HepG2 (cell line): ENCODE results near the gene CCDC106. TPM values are rescaled to one million over a fixed set of nuclear protein-coding genes. Genes with fewer than 3 reads are reported as not detected.

Source experiments
- CBX1 ChIP-seq: IDR thresholded peaks from one replicate; pipeline ENCODE4 v1.6.1; 2016; ENCODE audit warnings: antibody characterized with exemption, low read depth
- FOXC1 ChIP-seq: sonication (generic); formaldehyde crosslinking; IDR thresholded peaks from 2 replicates; pipeline ENCODE4 v1.8.0; 2022; ENCODE audit warnings: mild to moderate bottlenecking, missing genetic modification reagents, borderline replicate concordance
- NKX3-1 ChIP-seq: sonication (generic); formaldehyde crosslinking; IDR thresholded peaks from 2 replicates; pipeline ENCODE4 v1.5.0; 2020; ENCODE audit warnings: missing genetic modification reagents
- NR2C2 ChIP-seq: sonication (generic); formaldehyde crosslinking; IDR thresholded peaks from 2 replicates; pipeline ENCODE4 v1.4.0; 2020; ENCODE audit warnings: missing genetic modification reagents, mild to moderate bottlenecking, moderate library complexity, borderline replicate concordance
- SRF ChIP-seq: IDR thresholded peaks from 2 replicates; pipeline ENCODE4 v1.6.1; 2011; ENCODE audit warnings: mild to moderate bottlenecking, low read depth, low read length, moderate library complexity
- TBX2 ChIP-seq: sonication (generic); formaldehyde crosslinking; IDR thresholded peaks from 2 replicates; pipeline ENCODE4 v1.5.0; 2020; ENCODE audit warnings: missing genetic modification reagents, mild to moderate bottlenecking, borderline replicate concordance
- TMF1 ChIP-seq: sonication (generic); formaldehyde crosslinking; IDR thresholded peaks from 2 replicates; pipeline ENCODE4 v1.8.1; 2022; ENCODE audit warnings: low read depth, missing genetic modification reagents
- TRIM24 ChIP-seq: sonication (generic); formaldehyde crosslinking; IDR thresholded peaks from 2 replicates; pipeline ENCODE4 v1.8.0; 2022; ENCODE audit warnings: mild to moderate bottlenecking, missing genetic modification reagents
- ZFP1 ChIP-seq: IDR thresholded peaks from 2 replicates; pipeline ENCODE4 v1.6.1; 2016
- ZHX2 ChIP-seq, 2 experiments: sonication (generic) in 1 of 2; formaldehyde crosslinking in 1 of 2; IDR thresholded peaks; 2 replicates each; pipeline versions ENCODE4 v1.6.1 to v1.9.0; 2014 to 2022; ENCODE audit warnings: antibody characterized with exemption in 1 of 2, borderline replicate concordance in 1 of 2, inconsistent platforms in 1 of 2, low read depth in 1 of 2, missing genetic modification reagents in 1 of 2
- ZNF138 ChIP-seq: sonication (generic); formaldehyde crosslinking; IDR thresholded peaks from 2 replicates; pipeline ENCODE4 v1.5.0; 2020; ENCODE audit warnings: mild to moderate bottlenecking, low read depth, missing genetic modification reagents
- ZNF260 ChIP-seq: sonication (generic); formaldehyde crosslinking; IDR thresholded peaks from 2 replicates; pipeline ENCODE4 v1.4.0; 2020; ENCODE audit warnings: missing genetic modification reagents, low read depth, mild to moderate bottlenecking, borderline replicate concordance
- polyA plus RNA-seq, 8 experiments: library from polyadenylated mRNA; depleted of rRNA in 3 of 8; stranded (reverse) in 7 of 8; unstranded in 1 of 8; fragments of >200 nt; fragmentation: Illumina TruSeq in 4 of 8; extraction: Trizol in 4 of 8; gene quantifications; 2 replicates each; pipeline versions ENCODE4 v1.2.1 to v1.2.3, GENCODE V29; 2011 to 2016; ENCODE audit warnings: low read depth in 4 of 8, missing spikeins in 1 of 8, mixed read lengths in 1 of 8; ENCODE audit not compliant: insufficient read depth in 1 of 8
- total RNA-seq, 5 experiments: library from RNA; depleted of rRNA; stranded (reverse); fragments of >200 nt; fragmentation: Illumina TruSeq; extraction: Trizol; gene quantifications; 2 replicates each; pipeline ENCODE4 v1.2.3, GENCODE V29; 2016; ENCODE audit warnings: low read depth in 1 of 5
- TF ChIP-seq, protein P1 (sequence below): sonication (generic); formaldehyde crosslinking; IDR thresholded peaks from 2 replicates; pipeline ENCODE4 v1.5.1; 2020; ENCODE audit warnings: mild to moderate bottlenecking, missing genetic modification reagents, borderline replicate concordance
- TF ChIP-seq, protein P2 (sequence below), 2 experiments: sonication (generic) in 1 of 2; formaldehyde crosslinking in 1 of 2; IDR thresholded peaks; 2 replicates each; pipeline versions ENCODE4 v1.4.0 to v1.6.1; 2018 to 2020; ENCODE audit warnings: missing genetic modification reagents in 2 of 2, borderline replicate concordance in 1 of 2, low read depth in 1 of 2, mild to moderate bottlenecking in 1 of 2, missing biosample characterization in 1 of 2

Gene CCDC106
- total and polyA plus RNA-seq, 2 of the 13 experiments (the other 11 are each of a cell fraction or from before 2014, with no cell fraction given): 4.7 to 8.8 TPM

DNA sequence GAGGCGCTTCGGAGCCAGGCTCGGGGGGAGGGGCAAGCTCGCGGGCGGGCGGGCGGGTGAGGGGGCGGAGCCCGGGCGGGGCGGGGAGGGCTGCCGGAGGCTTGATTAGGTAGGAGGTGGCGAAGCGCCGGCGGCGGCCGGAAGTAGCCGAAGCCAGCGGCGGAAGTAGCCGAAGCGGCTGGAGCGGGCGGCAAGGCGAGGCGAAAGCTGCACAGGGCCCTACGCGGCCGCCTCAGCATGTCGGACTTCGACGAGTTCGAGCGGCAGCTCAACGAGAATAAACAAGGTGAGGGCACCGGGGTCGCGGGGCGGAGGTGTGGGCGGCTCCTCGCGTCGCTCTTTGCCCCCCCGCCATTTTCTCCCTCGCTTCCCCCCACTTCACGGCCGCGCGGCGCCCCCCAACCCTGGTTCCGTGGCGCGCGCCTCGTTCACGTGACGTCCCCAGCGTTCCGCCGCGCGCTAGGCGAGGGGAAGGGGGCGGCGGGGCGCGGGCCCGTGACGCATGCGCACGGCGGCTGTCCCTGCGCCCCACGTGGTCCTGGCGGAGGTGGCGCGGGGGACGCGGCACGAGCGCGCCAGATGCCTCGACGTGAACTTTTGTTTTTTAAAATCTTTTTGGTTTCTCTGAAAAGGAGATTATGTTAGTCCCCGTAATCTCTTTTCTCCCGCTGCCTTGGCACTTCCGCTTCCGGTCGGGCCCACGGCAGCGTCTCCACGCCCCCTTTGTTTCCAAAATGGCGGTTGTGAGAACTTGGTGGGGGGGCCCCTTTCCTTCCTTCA, 7.0 kb downstream of the CCDC106 start, which contains the start of gene U2AF2 (continued):
- TF ChIP-seq ZHX2 (IDR thresholded peaks at IDR 0.05; ENCODE audit: low read depth): peak; percentile 74
- no peak for TF ChIP-seq ZHX2 (CRISPR knock-in tag; IDR thresholded peaks at IDR 0.05; ENCODE audit: borderline replicate concordance)
- peak; percentile 60; the same call in 1 of the 2 replicates for TF ChIP-seq TMF1 (CRISPR knock-in tag)
- TF ChIP-seq TBX2: no peak
- TF ChIP-seq, protein P1, sequence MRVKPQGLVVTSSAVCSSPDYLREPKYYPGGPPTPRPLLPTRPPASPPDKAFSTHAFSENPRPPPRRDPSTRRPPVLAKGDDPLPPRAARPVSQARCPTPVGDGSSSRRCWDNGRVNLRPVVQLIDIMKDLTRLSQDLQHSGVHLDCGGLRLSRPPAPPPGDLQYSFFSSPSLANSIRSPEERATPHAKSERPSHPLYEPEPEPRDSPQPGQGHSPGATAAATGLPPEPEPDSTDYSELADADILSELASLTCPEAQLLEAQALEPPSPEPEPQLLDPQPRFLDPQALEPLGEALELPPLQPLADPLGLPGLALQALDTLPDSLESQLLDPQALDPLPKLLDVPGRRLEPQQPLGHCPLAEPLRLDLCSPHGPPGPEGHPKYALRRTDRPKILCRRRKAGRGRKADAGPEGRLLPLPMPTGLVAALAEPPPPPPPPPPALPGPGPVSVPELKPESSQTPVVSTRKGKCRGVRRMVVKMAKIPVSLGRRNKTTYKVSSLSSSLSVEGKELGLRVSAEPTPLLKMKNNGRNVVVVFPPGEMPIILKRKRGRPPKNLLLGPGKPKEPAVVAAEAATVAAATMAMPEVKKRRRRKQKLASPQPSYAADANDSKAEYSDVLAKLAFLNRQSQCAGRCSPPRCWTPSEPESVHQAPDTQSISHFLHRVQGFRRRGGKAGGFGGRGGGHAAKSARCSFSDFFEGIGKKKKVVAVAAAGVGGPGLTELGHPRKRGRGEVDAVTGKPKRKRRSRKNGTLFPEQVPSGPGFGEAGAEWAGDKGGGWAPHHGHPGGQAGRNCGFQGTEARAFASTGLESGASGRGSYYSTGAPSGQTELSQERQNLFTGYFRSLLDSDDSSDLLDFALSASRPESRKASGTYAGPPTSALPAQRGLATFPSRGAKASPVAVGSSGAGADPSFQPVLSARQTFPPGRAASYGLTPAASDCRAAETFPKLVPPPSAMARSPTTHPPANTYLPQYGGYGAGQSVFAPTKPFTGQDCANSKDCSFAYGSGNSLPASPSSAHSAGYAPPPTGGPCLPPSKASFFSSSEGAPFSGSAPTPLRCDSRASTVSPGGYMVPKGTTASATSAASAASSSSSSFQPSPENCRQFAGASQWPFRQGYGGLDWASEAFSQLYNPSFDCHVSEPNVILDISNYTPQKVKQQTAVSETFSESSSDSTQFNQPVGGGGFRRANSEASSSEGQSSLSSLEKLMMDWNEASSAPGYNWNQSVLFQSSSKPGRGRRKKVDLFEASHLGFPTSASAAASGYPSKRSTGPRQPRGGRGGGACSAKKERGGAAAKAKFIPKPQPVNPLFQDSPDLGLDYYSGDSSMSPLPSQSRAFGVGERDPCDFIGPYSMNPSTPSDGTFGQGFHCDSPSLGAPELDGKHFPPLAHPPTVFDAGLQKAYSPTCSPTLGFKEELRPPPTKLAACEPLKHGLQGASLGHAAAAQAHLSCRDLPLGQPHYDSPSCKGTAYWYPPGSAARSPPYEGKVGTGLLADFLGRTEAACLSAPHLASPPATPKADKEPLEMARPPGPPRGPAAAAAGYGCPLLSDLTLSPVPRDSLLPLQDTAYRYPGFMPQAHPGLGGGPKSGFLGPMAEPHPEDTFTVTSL (CRISPR knock-in tag): 0 out of 2 replicates have a peak, but pooled peaks have one; percentile 45
- peak; percentile 60; the same call in 1 of the 2 replicates for TF ChIP-seq NKX3-1
- TF ChIP-seq CBX1: peak; percentile 47
- no peak for TF ChIP-seq ZNF260 (CRISPR knock-in tag)
- TF ChIP-seq, protein P2, sequence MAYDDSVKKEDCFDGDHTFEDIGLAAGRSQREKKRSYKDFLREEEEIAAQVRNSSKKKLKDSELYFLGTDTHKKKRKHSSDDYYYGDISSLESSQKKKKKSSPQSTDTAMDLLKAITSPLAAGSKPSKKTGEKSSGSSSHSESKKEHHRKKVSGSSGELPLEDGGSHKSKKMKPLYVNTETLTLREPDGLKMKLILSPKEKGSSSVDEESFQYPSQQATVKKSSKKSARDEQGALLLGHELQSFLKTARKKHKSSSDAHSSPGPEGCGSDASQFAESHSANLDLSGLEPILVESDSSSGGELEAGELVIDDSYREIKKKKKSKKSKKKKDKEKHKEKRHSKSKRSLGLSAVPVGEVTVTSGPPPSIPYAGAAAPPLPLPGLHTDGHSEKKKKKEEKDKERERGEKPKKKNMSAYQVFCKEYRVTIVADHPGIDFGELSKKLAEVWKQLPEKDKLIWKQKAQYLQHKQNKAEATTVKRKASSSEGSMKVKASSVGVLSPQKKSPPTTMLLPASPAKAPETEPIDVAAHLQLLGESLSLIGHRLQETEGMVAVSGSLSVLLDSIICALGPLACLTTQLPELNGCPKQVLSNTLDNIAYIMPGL (CRISPR knock-in tag; IDR thresholded peaks at IDR 0.05; ENCODE audit: borderline replicate concordance in 1 of 2, low read depth in 1 of 2): peak in 1 of 2 experiments; percentile 54; a peak in 1 of 4 replicates
- TF ChIP-seq NR2C2: peak; percentile 67
- TF ChIP-seq FOXC1: peak; percentile 87
- TF ChIP-seq TRIM24 (CRISPR knock-in tag): no peak
- TF ChIP-seq SRF: no peak
- peak; percentile 33; the same call in 1 of the 2 replicates for TF ChIP-seq ZNF138 (CRISPR knock-in tag)
- 0 out of 2 replicates have a peak, but pooled peaks have one; percentile 17 for TF ChIP-seq ZFP1 (CRISPR knock-in tag)
